LNCaP clone FGC (cell line): ENCODE data around the gene KCNRG.
A peak's percentile ranks its signal among the peaks of the same experiment; 100 is the strongest.
"Not testable (repeated sequence)": the region's sequence is repeated elsewhere in the genome, so short reads cannot be mapped to it uniquely, and the experiment has no call there.

Experiments used
- DNase-seq: peaks from one replicate; pipeline ENCODE4 v3.0.0-alpha.2; 2011; ENCODE audit warnings: low read depth
- H3K4me3 ChIP-seq: 2 replicates; pipeline ENCODE4 v1.5.1; 2011; ENCODE audit warnings: mild to moderate bottlenecking, low read depth, low read length, control low read depth
- CTCF ChIP-seq: IDR thresholded peaks from 2 replicates; pipeline ENCODE4 v1.5.1; 2012; ENCODE audit warnings: mild to moderate bottlenecking; ENCODE audit not compliant: control insufficient read depth, insufficient read depth; ENCODE audit errors: extremely low read depth

Gene KCNRG

GRCh38 chr13:49980266-49980665 lies 35.0 kb upstream of the KCNRG start:
- no peak for DNase-seq
- no peak for TF ChIP-seq CTCF
- H3K4me3 ChIP-seq = no peak overlapping the region

- TF ChIP-seq CTCF = no peak
- peak; percentile 88 for DNase-seq
- H3K4me3 ChIP-seq = no peak overlapping the region
Measured at GRCh38 chr13:49985129-49985528, 30.1 kb upstream of the KCNRG start.

GRCh38 chr13:49986471-49986870 lies 28.8 kb upstream of the KCNRG start:
- no peak overlapping the region for H3K4me3 ChIP-seq
- no peak for TF ChIP-seq CTCF
- DNase-seq = no peak

GRCh38 chr13:49990612-49991011 lies 24.6 kb upstream of the KCNRG start:
- DNase-seq = not testable (repeated sequence)

GRCh38 chr13:49993111-49993510 lies 22.1 kb upstream of the KCNRG start:
- H3K4me3 ChIP-seq = no peak overlapping the region
- TF ChIP-seq CTCF = no peak
- no peak for DNase-seq

More at GRCh38 chr13:49990612-49991011, 24.6 kb upstream of the KCNRG start:
- not testable (repeated sequence) for H3K4me3 ChIP-seq

GRCh38 chr13:49993666-49994065 lies 21.6 kb upstream of the KCNRG start:
- H3K4me3 ChIP-seq = no peak overlapping the region
- peak; percentile 63 for DNase-seq
- TF ChIP-seq CTCF = no peak

GRCh38 chr13:49995625-49996101 lies 19.6 kb upstream of the KCNRG start:
- DNase-seq = no peak
- no peak overlapping the region for H3K4me3 ChIP-seq
- TF ChIP-seq CTCF = no peak
